Measurements from ENCODE around the gene RSPH10B2. TPM values are rescaled to one million over a fixed set of nuclear protein-coding genes. Genes with fewer than 3 reads are reported as not detected.
A peak's percentile ranks its signal among the peaks of the same experiment; 100 is the strongest.
"Not testable (repeated sequence)": the region's sequence is repeated elsewhere in the genome, so short reads cannot be mapped to it uniquely, and the experiment has no call there.

The RSPH10B2 gene
- total RNA-seq, 2 experiments from 2014 or later, result 0.76 to 1.3 TPM

DNA sequence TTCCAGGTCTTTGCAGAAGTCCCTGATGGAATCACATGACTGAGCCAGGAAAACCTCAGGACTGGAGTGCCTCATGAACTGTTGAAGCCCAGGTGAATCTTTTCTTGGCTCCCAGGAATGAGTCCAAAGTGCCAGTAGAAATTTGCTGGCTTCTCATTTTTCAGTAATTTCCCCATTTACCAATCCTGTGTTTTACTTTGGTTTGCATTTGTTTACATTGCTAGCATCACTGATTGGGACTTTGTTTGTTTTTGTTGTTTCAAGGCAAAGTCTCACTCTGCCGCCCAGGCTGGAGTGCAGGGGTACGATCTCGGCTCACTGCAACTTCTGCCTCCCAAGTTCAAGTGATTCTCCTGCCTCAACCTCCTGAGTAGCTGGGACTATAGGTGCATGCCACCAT, 45.6 kb upstream of the RSPH10B2 start:
- Histone ChIP-seq H3K4me1 (ENCODE audit: insufficient read depth, low read length, poor library complexity, severe bottlenecking) (peaks cover 20% of the 10 kb centered on the region), H3K36me3 (ENCODE audit: insufficient read depth, low read length) (peaks cover 19% of the 10 kb centered on the region), H3K4me3 (ENCODE audit: low read depth, low read length, poor library complexity, severe bottlenecking) (no peak overlapping the region), H2AFZ (ENCODE audit: low read length) (no peak overlapping the region), H3K27ac (ENCODE audit: low read depth, low read length, poor library complexity, severe bottlenecking) (no peak overlapping the region), H4K20me1 (ENCODE audit: insufficient read depth, low read length) (0 out of 2 replicates have a peak, but pooled peaks cover 8% of the 10 kb centered on the region), H3K79me2 (ENCODE audit: insufficient read depth, low read depth, low read length) (peaks cover 33% of the 10 kb centered on the region), H3K9me2 (ENCODE audit: insufficient read depth, low read length) (no peaks in the 10 kb centered on the region), H3K4me2 (ENCODE audit: low read length) (no peak overlapping the region), H3K9me3 (ENCODE audit: low read length) (peaks cover 9% of the 10 kb centered on the region; the same call in 1 of the 2 replicates)
- TF ChIP-seq, protein P1, sequence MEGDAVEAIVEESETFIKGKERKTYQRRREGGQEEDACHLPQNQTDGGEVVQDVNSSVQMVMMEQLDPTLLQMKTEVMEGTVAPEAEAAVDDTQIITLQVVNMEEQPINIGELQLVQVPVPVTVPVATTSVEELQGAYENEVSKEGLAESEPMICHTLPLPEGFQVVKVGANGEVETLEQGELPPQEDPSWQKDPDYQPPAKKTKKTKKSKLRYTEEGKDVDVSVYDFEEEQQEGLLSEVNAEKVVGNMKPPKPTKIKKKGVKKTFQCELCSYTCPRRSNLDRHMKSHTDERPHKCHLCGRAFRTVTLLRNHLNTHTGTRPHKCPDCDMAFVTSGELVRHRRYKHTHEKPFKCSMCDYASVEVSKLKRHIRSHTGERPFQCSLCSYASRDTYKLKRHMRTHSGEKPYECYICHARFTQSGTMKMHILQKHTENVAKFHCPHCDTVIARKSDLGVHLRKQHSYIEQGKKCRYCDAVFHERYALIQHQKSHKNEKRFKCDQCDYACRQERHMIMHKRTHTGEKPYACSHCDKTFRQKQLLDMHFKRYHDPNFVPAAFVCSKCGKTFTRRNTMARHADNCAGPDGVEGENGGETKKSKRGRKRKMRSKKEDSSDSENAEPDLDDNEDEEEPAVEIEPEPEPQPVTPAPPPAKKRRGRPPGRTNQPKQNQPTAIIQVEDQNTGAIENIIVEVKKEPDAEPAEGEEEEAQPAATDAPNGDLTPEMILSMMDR (conservative IDR thresholded peaks at IDR 0.05; ENCODE audit: low read length), result no peak
- no peak for TF ChIP-seq EZH2phosphoT487 (IDR thresholded peaks at IDR 0.05; ENCODE audit: borderline replicate concordance, low read depth, low read length)
- DNase-seq (ENCODE audit: low spot score), result no peak
- ChIA-PET POLR2A (interaction anchor here (0.5 kb wide), 1 partner anchor 857 kb away, joined by 3 read pairs; no protein-coding TSS in a partner anchor), CTCF (ENCODE audit: unreplicated experiment) (no interaction called here)
- no TSS peak for BruUV-seq (replicated peaks)
- intact Hi-C loops (cut with micrococcal nuclease; ENCODE audit: unreplicated experiment), result no loop called here

DNA sequence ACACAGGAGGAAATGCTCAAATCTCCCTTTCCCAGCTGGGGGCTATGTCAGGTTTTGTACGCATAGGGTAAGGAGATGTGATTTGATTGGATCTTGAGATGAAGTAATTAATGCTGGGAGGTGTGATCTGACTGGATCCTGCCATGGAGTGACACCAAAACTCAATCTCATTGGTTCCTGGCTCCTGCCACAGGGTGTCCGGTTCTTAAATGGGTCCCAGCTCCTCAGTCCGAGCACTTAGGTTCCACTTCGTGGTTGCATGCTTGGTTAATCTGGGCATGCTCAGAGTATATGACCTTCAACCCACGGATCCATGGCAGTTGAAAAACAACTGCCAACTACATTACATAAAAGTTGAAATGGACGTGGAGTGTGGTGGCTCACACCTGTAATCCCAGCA, 44.1 kb upstream of the RSPH10B2 start:
- Histone ChIP-seq H3K4me3 (ENCODE audit: low read depth, low read length, poor library complexity, severe bottlenecking) (no peak overlapping the region), H3K9me2 (ENCODE audit: insufficient read depth, low read length) (no peaks in the 10 kb centered on the region), H4K20me1 (ENCODE audit: insufficient read depth, low read length) (0 out of 2 replicates have a peak, but pooled peaks cover 8% of the 10 kb centered on the region), H2AFZ (ENCODE audit: low read length) (peak overlapping the region; percentile 33; the same call in 1 of the 2 replicates), H3K27ac (ENCODE audit: low read depth, low read length, poor library complexity, severe bottlenecking) (no peak overlapping the region), H3K4me2 (ENCODE audit: low read length) (no peak overlapping the region), H3K9me3 (ENCODE audit: low read length) (peaks cover 9% of the 10 kb centered on the region; the same call in 1 of the 2 replicates), H3K4me1 (ENCODE audit: insufficient read depth, low read length, poor library complexity, severe bottlenecking) (peaks cover 17% of the 10 kb centered on the region), H3K79me2 (ENCODE audit: insufficient read depth, low read depth, low read length) (peaks cover 19% of the 10 kb centered on the region), H3K36me3 (ENCODE audit: insufficient read depth, low read length) (peaks cover 5% of the 10 kb centered on the region)
- no TSS peak for BruUV-seq (replicated peaks)
- intact Hi-C loops (cut with micrococcal nuclease; ENCODE audit: unreplicated experiment), result no loop called here
- peak; percentile 34 for DNase-seq (ENCODE audit: low spot score)
- no peak for TF ChIP-seq EZH2phosphoT487 (IDR thresholded peaks at IDR 0.05; ENCODE audit: borderline replicate concordance, low read depth, low read length)
- TF ChIP-seq, protein P1 (conservative IDR thresholded peaks at IDR 0.05; ENCODE audit: low read length), result no peak
- POLR2A ChIA-PET, result no interaction called here
- CTCF ChIA-PET (ENCODE audit: unreplicated experiment), result no interaction called here

DNA sequence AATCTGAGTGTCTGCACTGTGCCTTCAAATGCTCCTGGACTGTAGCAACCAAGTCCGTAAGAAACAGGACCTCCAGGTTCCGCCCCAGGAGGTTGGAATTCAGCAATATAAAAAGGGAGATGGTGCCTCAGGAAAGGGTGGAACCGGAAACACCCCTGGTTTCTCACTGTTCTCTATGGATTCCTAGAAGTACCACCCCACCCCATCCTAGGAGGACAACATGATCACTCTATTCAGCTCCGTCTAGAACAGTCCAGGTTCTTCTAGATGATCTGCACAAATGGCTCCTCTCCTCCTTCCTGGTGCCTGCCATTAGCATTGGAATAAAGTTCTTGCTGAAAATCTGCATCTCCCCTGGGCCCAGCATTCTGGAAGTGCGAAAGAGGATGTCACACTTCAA, 39.5 kb upstream of the RSPH10B2 start:
- no TSS peak for BruUV-seq (replicated peaks)
- TF ChIP-seq, protein P1 (conservative IDR thresholded peaks at IDR 0.05; ENCODE audit: low read length), result no peak
- no peak for TF ChIP-seq EZH2phosphoT487 (IDR thresholded peaks at IDR 0.05; ENCODE audit: borderline replicate concordance, low read depth, low read length)
- Histone ChIP-seq H2AFZ (ENCODE audit: low read length) (no peak overlapping the region), H3K9me3 (ENCODE audit: low read length) (no peaks in the 10 kb centered on the region), H3K4me1 (ENCODE audit: insufficient read depth, low read length, poor library complexity, severe bottlenecking) (no peaks in the 10 kb centered on the region), H3K4me2 (ENCODE audit: low read length) (no peak overlapping the region), H3K4me3 (ENCODE audit: low read depth, low read length, poor library complexity, severe bottlenecking) (no peak overlapping the region), H3K36me3 (ENCODE audit: insufficient read depth, low read length) (no peaks in the 10 kb centered on the region), H3K9me2 (ENCODE audit: insufficient read depth, low read length) (no peaks in the 10 kb centered on the region), H3K27ac (ENCODE audit: low read depth, low read length, poor library complexity, severe bottlenecking) (no peak overlapping the region), H3K79me2 (ENCODE audit: insufficient read depth, low read depth, low read length) (no peaks in the 10 kb centered on the region), H4K20me1 (ENCODE audit: insufficient read depth, low read length) (no peaks in the 10 kb centered on the region)
- intact Hi-C loops (cut with micrococcal nuclease; ENCODE audit: unreplicated experiment), result no loop called here
- ChIA-PET CTCF (ENCODE audit: unreplicated experiment) (no interaction called here), POLR2A (no interaction called here)
- no peak for DNase-seq (ENCODE audit: low spot score)

DNA sequence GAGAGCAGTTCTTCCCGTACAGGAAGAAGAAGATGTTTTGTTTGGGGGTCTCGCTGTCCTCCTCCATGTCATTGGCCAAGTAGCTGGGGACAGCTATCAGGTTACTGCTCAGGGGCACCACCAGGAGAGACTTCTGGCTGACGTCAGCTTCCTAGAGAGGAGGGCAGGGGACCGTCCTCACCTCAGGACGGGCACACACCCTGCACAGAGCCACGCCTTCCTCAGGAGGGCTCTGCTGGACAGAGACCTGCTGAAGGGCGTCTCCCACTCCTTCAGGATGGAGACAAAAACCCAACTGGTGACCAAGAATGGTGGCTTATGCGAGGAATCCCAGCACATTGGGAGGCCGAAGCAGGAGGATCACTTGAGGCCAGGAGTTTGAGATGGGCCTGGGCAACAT, 38.0 kb upstream of the RSPH10B2 start:
- H2AFZ ChIP-seq (ENCODE audit: low read length); CTCF ChIA-PET (ENCODE audit: unreplicated experiment); BruUV-seq (replicated peaks): not testable (repeated sequence)

More for the DNA sequence above, 38.0 kb upstream of the RSPH10B2 start:
- H3K4me1 ChIP-seq (ENCODE audit: insufficient read depth, low read length, poor library complexity, severe bottlenecking); H3K79me2 ChIP-seq (ENCODE audit: insufficient read depth, low read depth, low read length); H3K9me2 ChIP-seq (ENCODE audit: insufficient read depth, low read length); DNase-seq (ENCODE audit: low spot score); H4K20me1 ChIP-seq (ENCODE audit: insufficient read depth, low read length); H3K9me3 ChIP-seq (ENCODE audit: low read length); H3K4me2 ChIP-seq (ENCODE audit: low read length); H3K27ac ChIP-seq (ENCODE audit: low read depth, low read length, poor library complexity, severe bottlenecking); POLR2A ChIA-PET; H3K36me3 ChIP-seq (ENCODE audit: insufficient read depth, low read length); H3K4me3 ChIP-seq (ENCODE audit: low read depth, low read length, poor library complexity, severe bottlenecking); intact Hi-C loops (cut with micrococcal nuclease; ENCODE audit: unreplicated experiment): not testable (repeated sequence)
